HG02870 (cell line): ENCODE data around the gene MOGAT3.

ENCODE experiments used
- ATAC-seq: cut with Tn5 transposase; IDR thresholded peaks from one replicate; pipeline ENCODE4 v1.9.1; 2021; ENCODE audit warnings: mild to moderate bottlenecking, moderate library complexity; ENCODE audit not compliant: unreplicated experiment

Gene MOGAT3

DNA sequence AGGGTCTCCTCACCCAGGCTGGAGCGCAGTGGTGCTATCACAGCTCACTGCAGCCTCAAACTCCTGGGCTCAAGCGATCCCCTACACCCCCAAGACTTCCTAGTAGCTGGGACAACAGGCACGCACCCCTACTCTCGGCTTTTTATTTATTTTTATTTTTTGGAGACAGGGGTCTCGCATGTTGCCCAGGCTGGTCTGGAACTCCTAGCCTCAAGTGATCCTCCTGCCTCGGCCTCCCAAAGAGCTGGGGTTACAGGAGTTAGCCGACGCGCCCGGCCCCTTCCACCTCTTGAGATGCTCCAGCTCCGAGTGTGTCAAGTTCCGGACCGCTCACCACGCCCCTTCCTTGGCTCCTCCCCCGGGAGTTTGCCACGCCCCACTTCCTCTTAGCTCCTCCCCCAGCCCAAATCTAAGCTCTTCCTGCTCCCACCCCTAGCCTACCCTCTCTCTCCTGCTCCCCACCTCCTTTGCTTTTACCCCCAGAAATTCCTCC lies 27.0 kb downstream of the MOGAT3 start:
- no peak for ATAC-seq

- ATAC-seq: no peak
These were observed 27.7 kb downstream of the MOGAT3 start for GRCh38 chr7:101172854-101173751.

DNA sequence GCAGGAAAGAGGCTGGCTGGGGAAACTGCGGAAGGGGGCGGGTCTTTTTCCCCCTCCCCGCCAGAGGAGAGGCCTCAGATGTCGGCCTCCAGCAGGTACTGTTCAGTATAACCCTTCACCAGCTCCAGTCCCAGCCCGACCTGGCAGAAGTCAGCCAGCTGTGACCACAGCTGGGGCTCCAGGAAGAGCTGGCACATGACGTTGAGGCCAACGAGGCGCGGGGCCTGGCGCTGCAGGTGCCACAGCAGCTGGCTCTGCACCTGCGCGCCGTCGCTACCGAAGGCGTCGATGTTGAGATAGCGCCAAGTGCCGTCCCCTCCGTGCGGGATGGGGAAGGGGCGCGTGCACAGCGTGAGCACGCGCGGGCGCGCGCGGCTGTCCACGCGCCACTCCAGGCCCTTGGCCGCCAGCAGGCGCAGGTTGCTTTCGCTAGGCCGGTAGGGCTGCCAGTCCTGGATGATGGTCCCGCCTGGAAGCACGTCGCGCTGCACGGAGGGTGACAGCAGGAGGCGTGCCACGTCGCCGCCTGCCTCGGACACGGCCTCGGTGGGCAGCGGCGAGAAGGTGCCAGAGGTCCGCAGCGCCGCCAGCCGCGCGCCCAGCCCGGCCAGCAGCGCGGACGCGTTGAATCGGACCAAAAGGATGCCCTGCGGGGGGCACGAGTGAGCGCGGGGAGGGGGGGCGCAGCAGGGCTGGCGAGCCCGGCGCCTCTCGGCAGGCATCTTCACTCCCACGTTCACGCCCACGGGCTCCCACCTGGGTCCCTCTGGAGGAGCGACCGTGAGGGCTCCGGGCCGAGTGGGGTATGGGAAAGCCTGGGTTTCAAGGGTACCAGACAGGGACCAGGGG lies 28.6 kb downstream of the MOGAT3 start:
- ATAC-seq: no peak

DNA sequence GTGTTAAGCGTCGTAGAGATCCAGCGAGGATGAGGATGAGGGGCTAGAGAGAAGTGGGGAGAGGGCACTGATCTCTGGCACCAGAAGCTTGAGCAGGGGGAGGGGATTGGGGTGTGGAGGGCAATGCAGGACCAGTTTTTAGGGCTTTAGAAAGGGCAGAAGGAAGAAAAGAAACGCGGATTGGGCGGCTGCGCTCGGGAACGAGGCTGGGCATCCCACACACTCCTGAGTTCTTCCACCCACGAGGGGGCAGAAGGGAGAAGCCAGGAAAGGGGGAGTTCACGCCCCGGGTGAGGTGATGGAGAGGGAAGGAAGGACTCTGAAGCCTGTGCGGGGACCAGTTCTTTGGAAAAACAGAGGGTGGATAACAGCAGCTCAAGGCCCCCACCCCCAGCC lies 29.4 kb downstream of the MOGAT3 start:
- no peak for ATAC-seq

DNA sequence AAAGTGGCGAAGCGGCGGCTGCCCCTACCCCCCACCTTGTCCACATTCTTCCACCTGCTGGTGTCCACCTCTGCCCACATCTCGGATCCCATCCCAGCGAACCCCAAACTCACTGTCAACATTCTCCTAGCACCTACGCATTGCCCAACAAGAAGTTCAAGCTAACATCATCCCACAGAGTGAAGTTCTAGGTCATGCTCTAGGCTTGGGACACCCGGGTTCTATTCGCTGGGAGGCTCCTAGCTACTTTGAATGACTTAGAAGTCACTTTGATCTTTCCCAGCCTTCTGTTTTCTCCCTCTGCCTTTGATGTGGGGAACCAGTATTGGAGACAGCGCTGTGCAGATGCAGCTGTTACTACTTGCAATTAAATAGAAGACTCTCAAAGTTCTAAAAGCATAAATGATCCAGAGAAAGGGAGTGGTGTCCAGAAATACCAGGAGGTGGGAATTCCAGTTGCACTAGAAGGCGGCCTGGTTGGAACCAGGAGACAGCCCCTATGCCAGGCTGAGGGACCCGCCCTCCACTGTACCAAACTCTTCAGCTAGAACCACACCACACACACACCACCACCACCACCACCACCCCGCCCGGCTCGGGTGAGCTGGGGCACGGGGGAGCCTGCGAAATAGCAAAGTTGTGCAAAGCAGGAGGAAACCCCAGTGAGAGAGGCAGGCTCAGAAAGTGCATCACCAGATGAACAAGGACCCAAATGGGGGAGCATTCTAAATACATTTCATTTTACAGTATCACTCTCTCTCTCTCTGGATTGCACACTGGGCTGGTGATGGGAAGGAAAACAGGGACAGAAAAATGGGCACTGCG lies 30.0 kb downstream of the MOGAT3 start:
- no peak for ATAC-seq

- ATAC-seq: no peak
These were observed 30.8 kb downstream of the MOGAT3 start for GRCh38 chr7:101169838-101170551.

DNA sequence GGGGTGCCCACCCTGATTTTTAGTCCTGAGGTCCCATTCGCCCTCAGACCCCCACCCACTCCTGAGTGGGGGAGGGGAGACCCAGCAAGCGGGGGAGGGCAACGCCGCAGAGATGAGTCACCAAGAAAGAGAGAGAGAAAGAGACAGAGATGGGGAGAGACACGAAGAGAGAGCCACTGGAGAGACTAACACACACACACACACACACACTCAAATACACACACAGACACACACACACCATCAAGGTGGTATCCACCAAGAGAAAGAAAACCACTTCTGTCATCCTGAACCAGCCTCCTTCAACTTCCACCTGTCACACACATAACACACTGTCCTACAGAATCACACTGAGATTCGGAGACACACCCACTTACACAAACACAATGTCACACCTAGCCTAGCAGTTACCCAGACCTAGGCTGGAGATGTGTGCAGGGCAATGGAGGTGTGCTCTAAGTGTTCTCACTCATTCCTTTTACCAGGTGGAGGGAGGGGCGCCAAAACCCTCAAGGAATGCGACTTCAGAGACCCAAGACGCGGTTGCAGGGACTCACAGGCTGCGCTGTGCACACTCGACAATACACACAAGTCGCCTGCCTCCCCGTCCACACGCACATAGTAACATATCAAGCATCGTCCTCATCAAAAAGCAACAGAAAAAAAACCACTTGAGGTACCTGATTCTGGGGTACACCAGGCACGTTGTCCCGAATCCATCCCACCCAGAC lies 31.6 kb downstream of the MOGAT3 start:
- no peak for ATAC-seq

- no peak for ATAC-seq
These were observed 32.3 kb downstream of the MOGAT3 start for GRCh38 chr7:101168412-101169049.

GRCh38 chr7:101167645-101168411 lies 33.0 kb downstream of the MOGAT3 start:
- ATAC-seq: no peak

DNA sequence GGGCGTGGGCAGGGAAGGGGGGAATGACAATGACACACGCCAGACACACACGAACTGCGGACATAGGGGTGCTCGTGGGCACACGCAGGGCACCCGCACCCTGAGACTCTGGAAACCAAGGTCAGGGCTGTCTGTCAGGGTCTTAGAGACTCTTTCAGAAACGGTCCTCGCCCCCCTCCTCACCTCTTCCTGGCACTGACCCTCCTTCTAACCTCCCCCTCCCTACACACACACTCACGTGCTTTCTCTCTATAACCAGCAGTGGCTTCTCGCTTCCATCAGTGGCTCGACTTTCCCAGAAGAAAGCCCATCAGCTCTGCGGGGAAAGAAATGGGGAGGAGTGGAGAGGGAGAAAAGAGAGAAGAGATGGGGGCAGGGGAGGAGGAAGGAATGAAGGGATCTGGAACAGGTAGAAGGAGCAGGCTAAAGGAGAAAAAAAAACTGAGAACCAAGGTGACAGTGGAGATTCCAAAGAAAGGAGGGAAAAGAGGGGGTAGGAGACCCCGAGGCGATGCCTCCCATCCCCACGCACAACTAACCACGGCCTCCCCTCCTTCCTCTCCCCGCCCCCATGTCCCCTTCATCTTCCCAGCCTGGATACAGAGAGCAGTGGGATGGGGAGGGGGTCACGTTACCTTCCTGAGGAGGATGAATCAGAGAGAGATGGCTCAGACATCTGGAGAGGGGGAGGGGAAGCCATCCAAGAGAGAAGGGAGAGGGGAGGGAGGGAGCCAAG lies 33.8 kb downstream of the MOGAT3 start:
- no peak for ATAC-seq

DNA sequence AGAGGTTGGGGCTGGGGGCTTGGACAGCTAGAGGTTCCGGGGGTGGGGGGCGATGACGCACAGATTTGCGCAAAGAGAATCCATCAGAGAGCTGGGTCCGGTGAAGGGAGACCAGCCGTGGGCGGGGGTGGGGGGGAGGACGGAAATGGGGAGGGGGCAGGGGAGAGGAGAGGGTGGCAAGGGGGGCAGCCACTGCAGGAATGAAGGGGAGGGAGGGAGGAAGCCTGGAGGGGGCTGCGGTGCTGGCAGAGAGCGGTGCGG lies 34.3 kb downstream of the MOGAT3 start:
- ATAC-seq: no peak

- ATAC-seq: no peak
These were observed 34.7 kb downstream of the MOGAT3 start for GRCh38 chr7:101165958-101166647.

DNA sequence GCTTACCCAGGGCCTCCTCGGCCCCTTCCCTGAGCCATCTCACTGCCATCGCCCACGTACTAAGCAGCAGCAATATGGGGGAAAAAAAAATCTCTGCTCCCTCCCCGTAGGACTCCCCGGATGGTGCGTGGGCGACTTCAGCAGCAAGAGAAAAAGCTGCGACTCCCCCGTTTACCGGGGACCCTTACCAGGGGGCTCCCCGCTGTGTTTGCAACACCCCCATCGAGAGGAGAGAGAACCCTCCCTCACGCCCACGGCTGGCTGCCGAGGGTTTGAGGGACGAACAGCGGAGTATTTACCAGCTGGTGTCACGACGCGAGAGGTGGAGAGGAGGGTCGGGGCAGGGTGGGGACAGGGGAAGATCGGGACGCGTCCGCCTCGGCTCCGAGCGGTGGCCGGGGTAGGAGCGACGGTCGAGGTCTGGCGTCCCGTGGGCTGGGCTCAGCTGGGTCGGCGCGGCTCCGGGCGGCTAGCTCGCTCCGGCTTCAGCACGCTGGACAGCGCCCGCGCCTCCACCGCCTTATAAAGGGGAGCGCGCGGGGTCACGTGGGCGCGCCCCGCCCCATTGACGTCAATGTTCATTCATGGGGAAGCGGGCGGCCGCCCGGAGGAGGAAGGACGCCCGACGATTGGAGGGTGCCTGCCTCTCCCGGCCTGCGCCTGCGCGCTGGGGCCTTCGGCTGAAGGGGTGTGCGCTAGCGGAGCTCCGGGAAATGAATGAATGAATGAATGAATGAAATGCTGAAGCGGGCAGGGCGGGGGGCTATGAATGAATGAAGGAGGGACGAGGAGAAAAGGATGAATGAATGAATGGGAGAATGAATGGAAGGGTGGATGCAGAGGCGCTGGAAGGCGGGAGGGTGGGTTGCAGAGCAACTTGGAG lies 35.5 kb downstream of the MOGAT3 start, which contains the start of gene VGF:
Gene VGF (minus strand): TSS at position 495 of the 883 bp plus-strand sequence. CDS start 726 bp downstream, outside the sequence.
- no peak for ATAC-seq

DNA sequence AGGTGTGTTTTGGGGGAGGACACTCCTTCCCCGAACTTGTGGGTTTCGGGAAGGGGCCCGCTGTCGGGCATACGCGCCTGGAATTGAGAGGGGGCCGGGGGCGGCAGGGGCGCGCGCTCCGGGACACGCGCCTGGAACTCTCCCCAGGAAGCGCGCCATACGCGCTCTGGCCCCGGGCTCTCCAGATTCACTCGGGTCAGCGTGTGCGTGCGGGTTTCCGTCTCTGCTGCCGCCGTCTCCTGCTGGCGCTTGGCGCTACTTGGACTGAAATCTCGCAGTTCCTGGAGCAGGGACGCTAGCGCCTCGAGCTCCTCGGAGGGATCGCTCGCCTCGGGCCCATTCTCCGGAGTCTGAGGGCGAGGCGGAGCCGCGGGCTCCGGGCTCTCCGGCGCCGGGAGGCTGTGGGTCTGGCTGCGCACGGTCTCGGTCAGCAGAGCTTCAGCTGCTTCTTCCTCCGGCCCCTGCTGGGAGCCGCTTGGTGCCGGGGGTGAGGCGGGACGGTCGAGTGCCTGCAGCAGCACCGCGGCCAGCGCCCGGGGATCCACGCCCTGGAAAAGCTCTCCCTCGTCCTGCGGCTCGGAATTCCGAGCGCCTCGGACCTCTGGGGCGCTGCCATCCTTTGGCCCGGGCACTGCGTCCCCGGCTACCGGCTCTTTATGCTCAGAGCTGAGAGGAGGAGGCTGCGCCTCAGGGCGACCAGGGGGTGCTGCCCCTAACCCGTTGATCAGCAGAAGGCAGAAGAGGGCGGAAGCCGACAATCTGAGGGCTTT lies 36.6 kb downstream of the MOGAT3 start:
- ATAC-seq: no peak

DNA sequence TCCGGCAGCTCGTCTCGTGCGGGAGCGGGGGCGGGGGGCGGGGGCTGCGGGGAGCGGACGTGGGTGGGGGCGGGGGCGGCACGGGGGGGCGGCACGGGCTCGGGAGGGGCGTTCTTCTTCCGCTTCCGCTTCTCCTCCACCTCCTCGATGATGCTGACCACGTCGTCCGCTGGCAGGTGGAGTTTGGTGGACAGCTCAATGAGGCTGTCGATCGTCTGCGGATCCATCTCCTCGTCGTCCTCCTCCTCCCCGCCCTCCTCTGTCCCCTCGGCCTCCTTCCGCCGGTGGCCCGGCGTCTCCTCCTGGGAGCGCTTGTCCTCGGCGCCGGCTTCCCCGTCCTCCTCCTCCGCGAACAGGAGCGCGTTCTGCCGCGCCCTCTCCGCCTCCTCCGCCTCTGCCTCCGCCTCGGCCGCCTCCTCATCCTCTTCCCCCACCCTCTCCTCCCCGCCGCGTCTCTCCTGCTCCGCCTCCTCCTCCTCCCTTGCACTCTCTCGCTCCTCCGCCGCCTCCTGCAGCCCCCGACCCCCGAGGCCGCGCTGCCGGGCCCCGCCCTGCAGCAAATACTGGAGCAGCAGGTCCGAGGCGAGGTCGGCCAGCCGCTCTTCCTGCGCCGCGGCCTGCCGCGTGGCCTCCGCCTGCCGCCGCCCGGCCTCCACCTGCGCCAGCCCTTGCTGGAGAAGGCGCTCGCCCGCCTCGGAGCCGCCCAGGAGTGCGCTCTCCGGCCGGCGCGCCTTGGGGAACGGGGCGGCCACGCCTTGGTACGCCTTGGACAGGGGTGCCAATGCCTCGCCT lies 37.4 kb downstream of the MOGAT3 start:
- ATAC-seq: no peak
